ENCODE data around the gene COL4A1.

The COL4A1 gene

DNA sequence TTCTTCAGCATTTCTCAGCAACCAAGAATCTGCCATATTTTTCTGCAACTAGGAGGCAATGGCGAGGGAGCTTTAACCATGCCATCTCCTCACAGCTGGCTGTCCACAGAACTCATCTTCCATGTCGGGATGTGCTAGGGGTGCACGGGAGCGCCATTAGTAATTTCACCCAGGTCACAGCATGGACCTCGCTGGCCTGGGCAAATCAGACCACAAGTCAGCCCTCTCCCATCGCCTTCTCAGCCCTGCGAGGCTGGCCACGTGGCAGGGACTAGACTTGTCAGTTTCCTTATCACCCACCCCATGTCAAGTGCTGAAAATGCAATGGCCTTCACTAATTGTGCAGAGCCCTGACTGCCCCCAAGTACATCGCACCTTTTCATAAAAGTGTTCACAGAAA is 15.7 kb downstream of the COL4A1 start:
- no peak for DNase-seq

DNA sequence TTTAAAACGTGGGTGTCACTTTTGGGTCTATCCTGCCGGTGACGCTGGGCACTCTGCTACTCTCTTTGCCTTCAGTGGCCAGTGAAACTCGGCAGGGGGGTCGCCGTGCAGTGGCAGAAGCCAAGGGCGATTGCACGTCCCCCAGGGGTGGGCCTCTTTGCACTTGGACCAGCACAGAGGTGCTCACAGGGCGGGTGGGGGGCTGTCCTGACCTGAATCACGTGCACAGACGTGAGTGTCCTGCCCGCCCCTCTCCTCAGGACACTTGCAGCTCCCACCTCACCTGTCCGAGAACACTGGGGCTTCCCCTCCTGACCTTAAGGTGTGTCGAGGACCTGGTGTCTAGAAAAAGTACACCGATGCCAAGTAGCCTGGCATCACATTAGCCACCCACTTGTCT is 16.1 kb downstream of the COL4A1 start:
- no peak for DNase-seq

DNA sequence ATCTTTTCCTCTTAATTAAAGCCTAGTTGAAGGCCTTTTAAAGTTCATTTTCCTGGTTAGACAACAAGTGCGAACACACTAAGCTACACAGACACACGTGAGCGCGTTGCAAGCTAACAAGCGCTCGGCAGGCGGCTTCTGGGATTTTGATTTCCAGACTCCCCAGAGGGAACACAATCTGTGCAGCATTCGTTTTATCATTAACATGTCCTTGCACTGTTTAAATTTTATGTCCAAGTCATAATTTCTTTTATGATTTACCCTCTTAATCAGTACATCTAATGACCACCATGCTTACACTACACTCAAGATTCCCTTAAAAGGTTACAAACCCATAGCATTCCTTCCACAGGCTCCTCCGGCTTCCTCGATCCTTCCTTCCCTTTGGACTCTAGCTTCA is 16.8 kb downstream of the COL4A1 start:
- DNase-seq, result no peak

DNA sequence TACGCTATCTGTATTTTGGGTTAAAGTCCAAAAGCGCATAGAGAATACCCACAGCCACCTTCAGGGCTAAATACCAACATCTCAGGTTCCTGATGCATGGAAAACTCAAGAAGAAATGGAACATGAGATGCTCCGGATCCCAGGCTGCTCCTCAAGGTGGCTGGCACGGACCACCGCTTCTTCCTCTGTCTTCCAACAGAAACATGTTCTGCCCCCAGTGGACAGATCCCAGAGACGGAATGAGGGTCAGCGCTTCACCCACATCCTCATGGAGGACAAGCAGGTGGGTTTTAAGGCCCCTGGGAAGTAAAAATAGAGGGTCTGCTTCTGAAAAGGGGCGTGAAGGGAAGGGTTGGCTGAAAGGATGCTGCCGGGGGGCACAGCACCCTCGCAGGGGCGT is 17.3 kb downstream of the COL4A1 start:
- no peak for DNase-seq

DNA sequence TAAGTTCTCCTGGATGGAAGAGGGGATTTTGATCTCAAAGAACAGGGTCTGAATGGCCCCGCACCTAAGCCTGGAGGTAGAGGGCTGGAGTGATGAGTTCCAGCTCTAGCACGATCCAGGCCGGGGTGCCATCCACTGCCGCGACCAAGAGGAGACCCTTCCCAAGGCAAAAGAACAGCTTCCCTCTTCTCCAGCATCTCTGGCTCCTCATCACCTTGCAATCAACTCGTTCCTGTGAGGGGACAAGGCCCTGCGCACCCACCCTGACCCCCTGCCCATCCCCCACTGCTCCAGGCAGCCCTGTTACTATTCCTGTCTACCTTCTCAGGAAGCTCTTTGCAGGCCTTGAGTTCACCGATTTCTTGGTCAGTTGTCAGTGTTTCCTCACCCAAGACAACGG is 17.8 kb downstream of the COL4A1 start:
- DNase-seq, result no peak

DNA sequence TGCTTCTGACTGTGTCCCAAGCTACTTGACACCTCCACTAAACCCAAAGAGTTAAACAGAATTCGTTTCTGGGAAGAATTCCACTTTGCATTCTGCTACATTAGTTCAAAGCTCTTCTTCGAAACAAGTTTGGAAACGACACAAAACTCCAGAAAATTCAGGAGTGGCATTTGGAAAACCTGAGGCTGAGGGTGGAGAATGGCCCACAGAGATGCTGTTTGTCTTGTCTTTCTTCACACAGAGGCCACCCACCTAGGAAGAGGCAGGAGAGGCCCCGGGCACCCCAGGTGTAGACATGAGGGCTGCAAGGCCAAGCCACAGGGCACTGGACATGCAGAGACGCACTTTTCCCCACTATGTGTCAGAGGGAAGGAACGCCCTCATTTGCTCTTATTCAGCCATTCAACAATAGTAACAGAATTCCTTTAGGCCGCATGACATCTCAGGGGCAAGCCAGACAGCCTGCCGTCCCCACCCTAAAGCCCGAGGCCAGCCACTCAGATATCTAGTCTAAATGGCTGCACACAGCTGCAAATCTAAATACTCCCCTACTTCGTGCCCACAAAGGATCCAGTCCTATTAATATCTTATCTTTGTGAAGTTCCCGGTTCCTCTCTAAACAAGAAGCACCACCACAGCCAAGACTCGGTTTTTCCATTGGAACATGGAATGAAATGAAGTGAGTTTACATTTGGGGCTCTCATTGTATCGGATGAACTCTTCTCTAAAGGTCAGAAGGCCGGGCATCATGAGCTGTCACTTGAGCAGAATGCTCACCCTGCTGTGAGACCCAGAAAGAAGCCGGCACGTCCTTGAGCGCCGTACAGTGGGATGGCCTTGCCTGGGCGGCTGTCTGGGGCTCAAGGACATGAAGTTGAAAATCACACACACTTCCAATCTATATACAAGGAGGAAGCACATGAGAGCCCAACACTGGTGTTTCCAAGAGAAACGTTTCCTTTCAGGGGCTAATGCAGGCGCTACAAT is 19.8 kb downstream of the COL4A1 start:
- no peak for DNase-seq

DNA sequence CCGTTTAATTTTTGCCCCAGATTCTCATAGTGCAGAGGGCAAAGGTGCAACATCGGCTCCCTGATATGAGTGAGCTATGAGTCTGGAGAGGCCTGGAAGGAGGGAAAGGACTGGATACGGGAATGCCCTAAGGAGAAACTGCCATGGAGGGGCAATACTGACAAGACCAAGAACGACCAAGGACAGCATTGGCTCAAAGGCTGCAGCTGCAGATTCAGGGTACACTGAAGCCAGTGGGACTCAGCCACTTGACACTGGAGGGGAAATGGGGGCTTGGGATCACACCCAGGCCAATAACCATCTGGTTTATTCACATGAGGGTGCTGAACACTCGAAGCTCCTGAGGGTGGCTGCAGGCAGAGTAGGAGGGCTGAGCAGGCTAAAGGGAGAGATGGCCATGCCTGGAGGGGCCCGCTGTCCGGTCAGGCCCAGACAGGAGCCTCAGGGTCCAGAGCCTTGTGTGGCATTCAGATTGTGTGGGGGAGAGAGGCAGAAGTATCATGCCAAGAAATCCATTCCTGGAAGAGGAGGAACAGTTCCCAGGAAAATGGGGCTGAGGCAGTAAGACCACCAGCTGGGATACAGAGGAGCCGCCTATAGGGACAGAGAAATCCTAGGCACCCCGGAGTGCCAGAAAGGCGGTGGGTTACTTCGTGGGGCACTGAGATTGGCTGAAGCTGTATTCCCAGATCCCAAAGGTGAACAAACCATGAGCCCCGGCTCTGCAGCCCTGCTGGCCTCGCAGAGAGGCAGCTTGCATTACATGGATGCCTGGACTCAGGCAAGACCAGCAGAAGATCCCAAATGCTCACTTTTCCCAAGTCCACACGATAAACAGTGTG is 20.7 kb downstream of the COL4A1 start:
- no peak for DNase-seq

DNA sequence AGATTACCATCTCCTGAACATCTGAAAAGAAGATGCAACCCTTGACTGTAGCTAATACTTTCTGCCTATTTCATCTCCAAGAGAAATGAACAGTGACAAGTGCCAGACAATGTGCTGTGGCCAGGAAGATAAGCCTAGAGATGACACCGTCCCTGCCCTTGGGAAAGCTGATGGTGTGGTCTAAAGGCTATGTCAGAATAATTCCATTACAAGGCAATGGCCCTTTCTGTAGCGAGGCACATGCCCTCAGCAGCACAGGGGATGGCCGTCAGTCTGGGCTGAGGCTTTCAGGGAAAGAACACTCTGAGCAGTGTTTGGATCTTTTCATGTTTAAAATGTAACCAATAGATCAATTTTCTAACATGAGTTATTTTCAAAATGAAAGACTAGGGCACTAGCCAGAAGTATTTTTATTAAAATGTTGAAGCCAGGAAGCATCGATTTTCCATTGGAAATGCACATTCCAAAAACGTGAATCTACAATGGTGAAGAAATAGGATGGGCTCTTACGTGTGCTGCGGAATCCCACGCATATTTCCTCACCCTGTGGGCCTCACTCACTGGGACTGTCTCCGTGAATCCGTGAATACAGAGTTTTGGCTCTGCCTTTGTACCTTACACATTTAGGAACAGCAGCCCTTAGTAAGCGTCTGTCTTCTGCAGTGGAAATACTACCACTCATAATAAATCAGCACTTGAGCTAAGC is 22.0 kb downstream of the COL4A1 start:
- DNase-seq, result no peak

DNA sequence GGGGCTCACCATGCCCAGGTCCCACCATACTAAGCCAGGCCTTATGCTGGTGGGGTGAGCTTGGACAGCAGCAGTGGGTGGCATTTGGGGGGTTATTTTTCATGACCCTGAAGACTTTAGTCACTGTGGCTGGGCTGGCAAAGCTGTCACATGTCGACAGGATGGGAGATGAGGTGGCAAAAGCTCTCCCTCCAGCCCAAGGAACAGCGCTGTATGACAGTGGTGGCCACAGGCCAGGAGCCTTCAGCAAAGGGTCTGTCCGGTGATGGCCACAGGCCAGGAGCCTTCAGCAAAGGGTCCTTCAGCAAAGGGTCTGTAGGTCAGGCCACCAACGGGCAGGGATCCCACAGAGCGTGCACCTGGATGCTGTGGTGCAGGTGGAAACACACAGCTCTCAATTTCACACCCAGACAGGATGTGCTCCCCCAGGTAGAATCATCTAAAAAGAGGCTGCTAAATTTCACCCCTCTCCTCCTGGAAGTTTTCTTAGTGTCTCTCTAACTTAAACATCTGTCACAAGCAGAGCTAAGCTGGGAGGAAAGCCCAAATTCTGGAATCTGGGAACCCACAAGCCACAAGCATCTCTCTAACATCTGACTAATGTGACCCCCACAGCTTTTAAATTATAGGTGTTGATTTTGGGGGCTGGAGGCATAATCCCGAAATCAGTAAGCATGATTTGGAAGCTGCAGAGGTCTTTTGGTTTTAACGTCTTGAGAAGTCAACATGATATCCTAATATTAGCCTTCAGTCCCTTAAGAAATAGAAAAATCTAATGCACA is 23.0 kb downstream of the COL4A1 start:
- no peak for DNase-seq

DNA sequence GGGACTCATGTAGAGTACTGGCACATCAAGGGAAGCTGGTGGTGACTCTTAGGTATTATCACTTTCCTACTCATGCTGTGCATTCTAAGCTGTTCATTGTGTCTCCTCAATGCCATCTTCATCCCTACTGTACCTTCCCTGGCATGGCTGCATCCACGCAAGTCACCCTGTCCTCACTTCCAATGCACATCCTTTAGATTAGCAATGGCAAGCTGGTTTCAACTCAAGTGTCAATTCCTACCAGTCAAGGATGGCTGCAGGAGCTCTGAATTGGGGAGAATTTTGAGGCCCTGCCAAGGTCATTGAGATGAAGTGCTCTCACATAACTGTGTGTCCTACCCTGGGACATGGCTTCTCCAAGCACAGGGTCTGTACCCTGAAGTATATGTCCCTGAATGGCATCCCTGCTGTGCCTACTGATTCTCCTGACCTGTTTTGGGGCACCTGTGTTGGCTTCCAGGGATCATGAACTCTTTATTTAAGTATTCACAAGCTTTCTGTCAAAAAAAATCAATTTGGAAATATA is 24.6 kb downstream of the COL4A1 start:
- no peak for DNase-seq

DNA sequence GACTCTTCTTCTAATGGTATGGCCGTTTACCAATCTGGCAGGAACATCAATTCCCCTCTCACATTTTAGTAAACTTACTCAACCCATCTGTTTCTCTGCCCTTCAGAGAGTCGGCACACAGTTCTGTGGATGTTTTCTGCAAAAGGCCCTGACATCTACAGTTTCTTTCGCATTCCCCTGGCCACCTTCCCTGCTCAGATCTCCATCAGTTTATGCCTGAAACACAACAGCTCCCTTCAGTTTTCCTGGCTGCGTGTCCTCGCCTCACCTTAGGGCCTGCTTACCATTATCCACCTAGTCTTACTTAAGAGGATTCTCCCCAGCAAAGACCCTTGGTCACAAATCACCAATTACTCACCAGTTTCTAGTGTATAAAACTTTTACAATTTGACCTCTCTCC is 25.2 kb downstream of the COL4A1 start:
- no peak for DNase-seq

DNA sequence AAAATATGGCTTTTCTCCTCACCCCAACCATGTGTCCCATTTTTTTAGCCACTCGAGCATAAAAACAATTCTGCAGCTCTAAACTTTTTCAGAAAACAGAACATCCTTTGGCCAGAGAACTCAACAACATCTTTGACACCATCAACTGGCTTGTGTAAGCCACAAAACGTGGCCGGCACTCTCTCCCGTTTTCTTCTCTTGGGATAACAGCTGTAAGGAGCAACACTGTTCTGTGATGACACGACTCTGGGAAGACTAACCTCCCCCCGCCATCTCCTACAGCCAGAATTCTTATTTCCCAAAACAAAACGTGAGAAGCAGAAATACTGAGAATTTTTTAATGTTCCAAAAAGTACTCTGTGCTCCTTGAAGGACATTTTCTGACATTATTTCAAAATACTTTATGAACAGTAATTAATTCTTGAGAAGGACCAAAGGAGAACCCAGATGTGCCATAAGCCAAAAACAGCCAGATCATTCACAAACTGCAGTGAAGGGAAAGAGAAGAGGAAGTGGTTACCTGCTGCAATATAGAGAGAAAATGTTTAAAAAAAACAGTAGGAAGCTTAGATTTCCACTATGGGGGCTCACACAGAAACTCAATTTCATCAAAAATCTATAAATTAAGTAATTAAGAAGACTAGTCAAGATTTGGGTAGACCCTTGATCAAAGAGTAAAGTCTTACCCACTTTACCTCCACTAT is 25.8 kb downstream of the COL4A1 start:
- no peak for DNase-seq

DNA sequence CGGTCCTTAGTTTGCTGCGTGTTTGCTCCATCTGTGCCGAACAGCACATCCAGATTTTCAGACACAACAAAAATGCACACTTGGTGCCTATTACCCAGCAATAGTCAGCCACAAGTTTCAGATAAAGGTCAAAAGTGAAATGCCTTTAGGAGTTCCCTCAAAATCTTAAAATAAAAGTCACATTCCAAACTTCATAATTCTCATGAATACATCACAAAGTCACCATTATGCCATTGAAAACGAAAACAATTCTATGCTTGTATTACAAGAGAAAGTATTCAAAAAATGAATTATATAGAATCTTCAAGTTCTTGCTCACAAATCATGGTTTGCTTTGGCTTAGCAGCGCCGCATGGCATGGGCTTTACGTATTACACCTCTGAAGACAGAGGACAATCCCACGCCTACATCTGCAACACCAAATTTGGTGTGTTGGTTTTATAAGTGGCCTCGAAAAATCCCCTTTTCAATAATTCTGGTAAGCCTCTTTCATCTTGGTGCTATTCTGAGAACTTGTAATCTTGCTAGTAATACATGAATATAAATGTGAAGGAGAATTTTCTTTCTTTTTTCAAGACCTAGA is 26.6 kb downstream of the COL4A1 start:
- no peak for DNase-seq

DNA sequence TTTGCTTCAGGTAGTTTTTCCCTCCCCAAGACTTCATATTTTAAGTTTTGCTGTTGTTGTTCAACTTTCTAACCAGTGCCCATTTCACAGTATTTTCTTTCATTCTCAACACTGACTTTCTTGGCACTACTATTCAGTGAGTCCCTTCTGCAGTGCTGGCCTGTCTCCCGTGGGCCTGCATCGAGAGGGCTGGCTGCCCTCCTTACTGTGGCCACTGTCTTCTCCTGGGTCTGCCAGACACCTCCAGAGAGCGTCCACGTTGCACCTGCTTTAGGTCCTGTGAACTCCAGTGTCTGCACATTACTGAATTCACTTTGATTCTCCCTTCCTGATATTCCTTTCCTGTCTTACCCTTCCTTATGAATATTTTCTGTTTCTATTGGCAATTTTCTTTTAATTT is 27.3 kb downstream of the COL4A1 start:
- no peak for DNase-seq

DNA sequence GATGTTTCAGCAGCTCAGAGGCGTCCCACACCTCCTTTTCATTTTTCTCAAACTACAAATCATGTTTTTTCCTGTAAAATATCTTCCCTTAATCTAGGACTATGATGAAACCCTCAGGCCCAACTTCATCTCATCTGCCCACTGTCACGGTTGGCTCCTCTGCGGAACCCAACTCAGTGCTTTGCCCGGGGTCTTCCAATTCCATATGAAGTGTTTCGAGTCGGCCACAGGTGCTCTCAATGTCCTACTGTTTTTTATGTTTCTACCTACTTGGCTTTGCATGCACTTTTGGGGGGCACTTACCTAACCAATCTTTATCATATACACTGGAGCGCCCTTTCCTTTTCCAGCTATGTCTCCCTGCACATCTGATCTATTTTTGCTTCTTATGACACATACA is 28.1 kb downstream of the COL4A1 start:
- DNase-seq, result no peak

DNA sequence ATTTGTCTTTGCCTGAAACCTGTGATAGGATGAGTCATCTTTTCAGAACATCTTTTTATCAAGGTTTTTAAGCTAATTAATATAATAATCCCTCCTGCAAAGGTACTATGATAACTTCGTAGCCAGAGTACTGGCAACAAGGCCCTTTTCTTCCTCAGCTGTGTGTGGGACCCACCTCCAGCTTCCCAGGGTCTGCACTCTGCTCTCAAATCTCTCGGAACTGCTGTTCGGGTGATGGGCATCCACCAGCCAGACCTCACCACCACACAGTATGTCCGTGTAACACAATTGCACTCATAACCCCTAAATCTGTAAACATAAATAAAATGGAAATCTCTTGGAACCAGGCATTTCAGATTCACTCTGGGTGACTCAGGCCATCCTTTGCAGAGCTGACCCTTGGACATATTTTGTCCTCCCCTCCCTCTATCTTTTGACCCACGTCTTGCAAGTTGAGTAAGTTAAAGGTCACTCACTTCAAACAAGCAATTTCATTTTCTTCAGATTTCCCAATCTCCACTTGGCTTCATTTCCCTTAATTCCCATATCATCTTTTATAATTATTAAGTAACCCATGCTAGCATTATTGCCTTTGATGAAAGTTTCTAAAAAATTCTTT is 29.5 kb downstream of the COL4A1 start:
- no peak for DNase-seq

DNA sequence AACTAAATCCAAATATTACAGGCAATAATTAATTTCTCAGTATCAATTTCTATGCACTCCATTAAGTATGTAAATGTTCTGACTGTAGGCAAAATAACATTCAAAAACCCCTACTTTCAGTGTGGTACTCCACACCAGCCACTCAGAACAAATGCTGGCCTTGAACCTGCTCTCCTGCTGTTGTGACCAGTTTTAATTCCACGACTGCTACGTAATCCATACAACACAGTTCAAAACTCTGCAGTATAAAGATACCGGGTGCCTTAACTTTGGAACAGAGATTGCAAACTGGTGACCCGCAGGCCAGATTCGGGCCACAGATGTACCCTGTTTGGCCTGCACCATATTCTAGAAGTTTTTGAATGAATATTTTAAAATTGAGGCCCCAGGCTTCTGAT is 30.4 kb downstream of the COL4A1 start:
- no peak for DNase-seq

DNA sequence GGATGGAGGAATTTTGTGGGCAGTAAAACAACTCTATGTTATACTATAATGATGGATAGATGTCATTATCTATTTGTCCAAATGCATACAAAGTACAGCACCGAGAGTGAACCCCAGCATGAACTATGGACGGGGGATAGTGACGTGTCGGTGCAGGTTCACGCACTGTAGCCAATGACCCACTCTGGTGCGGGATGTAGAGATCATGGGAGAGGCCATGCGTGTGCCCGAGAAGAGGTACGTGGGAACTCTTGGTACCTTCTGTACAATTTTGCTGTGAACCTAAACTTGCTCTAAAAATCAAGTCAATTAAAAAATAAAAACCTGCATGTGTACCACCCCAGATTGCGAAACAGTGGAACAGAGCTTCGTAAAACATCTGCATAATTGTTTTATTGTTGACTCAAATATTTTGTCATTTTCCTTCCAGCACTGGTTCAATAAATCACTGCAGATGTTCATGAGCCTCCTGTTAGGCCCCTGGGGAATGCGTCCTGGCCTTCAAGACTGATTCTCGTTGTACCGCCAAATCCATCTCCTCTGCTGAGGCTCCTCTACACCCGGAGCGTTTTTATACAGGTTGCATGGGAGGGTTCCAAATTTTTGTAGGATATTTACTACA is 30.9 kb downstream of the COL4A1 start:
- no peak for DNase-seq

DNA sequence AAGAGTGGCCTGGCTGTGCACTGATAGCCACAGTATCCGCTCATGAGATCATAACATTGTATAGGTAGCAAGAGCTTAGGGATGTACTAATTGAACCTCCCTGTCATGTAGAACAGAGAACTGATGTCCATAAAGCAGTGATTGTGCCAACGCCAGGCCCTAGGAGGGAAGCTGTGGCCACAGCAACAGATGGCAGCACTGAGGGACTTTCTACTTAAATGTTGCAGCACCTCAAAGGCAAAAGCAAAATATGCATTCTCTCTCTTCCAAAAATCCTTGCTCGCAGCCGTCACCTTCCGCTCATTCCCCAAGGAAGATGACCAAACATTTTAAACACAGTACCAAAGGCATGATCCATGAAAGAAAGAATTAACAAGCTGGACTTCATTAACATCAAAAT is 32.3 kb downstream of the COL4A1 start:
- no peak for DNase-seq

DNA sequence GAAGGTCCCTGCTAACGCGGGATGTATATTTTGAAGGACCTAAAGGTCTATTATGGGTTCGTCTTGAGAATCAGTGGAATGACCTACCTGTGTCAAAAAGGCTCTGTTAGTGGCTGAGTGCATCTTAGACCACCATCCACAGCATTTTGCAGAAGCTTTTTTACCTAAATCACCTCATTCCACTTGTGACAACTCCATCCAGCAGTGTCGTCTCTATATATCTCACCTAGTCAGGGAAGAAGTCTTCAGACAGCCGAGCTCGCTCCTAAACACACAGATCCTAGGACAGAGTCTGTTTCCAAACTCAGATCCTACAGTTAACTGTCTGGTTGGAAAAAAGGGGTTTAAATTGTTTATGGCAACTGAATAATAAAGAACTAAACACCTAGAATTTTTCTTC is 33.7 kb downstream of the COL4A1 start:
- DNase-seq, result no peak
